ENCODE results near the gene FTCD. TPM values are rescaled to one million over a fixed set of nuclear protein-coding genes. Genes with fewer than 3 reads are reported as not detected.
A peak's percentile ranks its signal among the peaks of the same experiment; 100 is the strongest.
"Not testable (repeated sequence)": the region's sequence is repeated elsewhere in the genome, so short reads cannot be mapped to it uniquely, and the experiment has no call there.

The FTCD gene
- total RNA-seq, 4 donors from 2014 or later, result not detected

- Histone ChIP-seq H3K4me3 (no peak overlapping the region), H3K9me3 (no peaks in the 10 kb centered on the region), H3K36me3 (no peaks in the 10 kb centered on the region), H3K27ac (no peak overlapping the region), H3K4me1 (peaks cover 10% of the 10 kb centered on the region), H3K27me3 (peaks cover 6% of the 10 kb centered on the region)
- 90% methylated on average over 45 of the region's 45 CpGs for WGBS
- TF ChIP-seq EP300 (IDR thresholded peaks at IDR 0.05) (no peak), POLR2AphosphoS5 (IDR thresholded peaks at IDR 0.05) (no peak)
- DNase-seq (ENCODE audit: low spot score in 2 of 2), result peak in 1 of 2 donors; percentile 56
Measured at GRCh38 chr21:46141767-46142581, 13.4 kb downstream of the FTCD start.

GRCh38 chr21:46140352-46141003 lies 14.9 kb downstream of the FTCD start:
- H3K4me1 ChIP-seq, result peaks cover 10% of the 10 kb centered on the region
- not testable (repeated sequence) for H3K27ac ChIP-seq; H3K27me3 ChIP-seq; H3K4me3 ChIP-seq; H3K9me3 ChIP-seq; DNase-seq (ENCODE audit: low spot score in 2 of 2); H3K36me3 ChIP-seq
- WGBS, result 61% methylated on average over 29 of the region's 29 CpGs

DNA sequence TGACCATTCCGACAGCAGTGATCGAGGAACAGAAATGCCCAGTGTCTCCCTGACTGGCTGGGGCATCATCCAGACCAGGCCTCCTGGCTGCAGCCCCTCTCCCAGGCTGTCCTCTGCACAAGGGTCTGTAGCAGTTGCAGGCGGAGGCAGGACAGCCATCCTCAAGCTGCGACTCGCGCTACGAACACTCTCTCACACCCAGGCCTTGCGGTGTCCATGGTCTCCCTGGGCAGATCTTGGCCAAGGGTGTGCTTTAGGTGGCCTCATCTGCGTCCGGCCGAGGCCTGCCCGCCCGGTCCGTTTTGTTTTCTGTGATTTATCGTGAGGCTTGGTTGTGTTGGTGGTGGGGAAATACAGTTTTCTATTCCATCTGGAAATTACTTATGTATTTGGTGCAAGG lies 15.7 kb downstream of the FTCD start:
- Histone ChIP-seq H3K27ac (no peak overlapping the region), H3K4me3 (no peak overlapping the region), H3K36me3 (no peaks in the 10 kb centered on the region), H3K27me3 (peaks cover 6% of the 10 kb centered on the region), H3K9me3 (no peaks in the 10 kb centered on the region), H3K4me1 (peaks cover 10% of the 10 kb centered on the region)
- TF ChIP-seq POLR2A (IDR thresholded peaks at IDR 0.05) (no peak), EP300 (IDR thresholded peaks at IDR 0.05) (no peak), POLR2AphosphoS5 (IDR thresholded peaks at IDR 0.05) (no peak)
- TF ChIP-seq, protein P1, sequence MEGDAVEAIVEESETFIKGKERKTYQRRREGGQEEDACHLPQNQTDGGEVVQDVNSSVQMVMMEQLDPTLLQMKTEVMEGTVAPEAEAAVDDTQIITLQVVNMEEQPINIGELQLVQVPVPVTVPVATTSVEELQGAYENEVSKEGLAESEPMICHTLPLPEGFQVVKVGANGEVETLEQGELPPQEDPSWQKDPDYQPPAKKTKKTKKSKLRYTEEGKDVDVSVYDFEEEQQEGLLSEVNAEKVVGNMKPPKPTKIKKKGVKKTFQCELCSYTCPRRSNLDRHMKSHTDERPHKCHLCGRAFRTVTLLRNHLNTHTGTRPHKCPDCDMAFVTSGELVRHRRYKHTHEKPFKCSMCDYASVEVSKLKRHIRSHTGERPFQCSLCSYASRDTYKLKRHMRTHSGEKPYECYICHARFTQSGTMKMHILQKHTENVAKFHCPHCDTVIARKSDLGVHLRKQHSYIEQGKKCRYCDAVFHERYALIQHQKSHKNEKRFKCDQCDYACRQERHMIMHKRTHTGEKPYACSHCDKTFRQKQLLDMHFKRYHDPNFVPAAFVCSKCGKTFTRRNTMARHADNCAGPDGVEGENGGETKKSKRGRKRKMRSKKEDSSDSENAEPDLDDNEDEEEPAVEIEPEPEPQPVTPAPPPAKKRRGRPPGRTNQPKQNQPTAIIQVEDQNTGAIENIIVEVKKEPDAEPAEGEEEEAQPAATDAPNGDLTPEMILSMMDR (IDR thresholded peaks at IDR 0.05), result no peak
- DNase-seq (ENCODE audit: low spot score in 2 of 2), result no peak
- 97% methylated on average over 15 of the region's 15 CpGs for WGBS

- TF ChIP-seq, protein P1 (IDR thresholded peaks at IDR 0.05), result no peak
- no peak for TF ChIP-seq EP300 (IDR thresholded peaks at IDR 0.05)
- no peak for TF ChIP-seq POLR2AphosphoS5 (IDR thresholded peaks at IDR 0.05)
- TF ChIP-seq POLR2A (IDR thresholded peaks at IDR 0.05), result no peak
- WGBS, result 92% methylated on average over 24 of the region's 28 CpGs
Measured at GRCh38 chr21:46138383-46138970, 16.9 kb downstream of the FTCD start.

DNA sequence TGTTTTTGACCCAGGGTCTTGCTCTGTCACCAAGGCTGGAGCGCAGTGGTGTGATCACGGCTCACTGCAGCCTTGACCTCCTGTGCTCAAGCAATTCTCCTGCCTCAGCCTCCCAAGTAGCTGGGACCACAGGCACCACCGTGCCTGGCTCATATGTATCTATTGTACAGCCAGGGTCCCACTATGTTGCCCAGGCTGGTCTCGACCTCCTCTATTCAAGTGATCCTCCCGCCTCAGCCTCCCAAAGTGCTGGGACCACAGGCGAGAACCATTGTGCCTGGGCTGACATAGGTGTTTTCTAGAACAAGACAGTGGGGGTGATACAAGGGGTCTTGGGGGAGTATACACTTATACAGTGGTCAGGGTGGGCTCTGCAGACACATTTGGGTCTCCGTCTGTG lies 17.5 kb downstream of the FTCD start:
- H3K36me3 ChIP-seq, result no peaks in the 10 kb centered on the region
- no peak for DNase-seq (ENCODE audit: low spot score in 2 of 2)
- TF ChIP-seq POLR2AphosphoS5 (IDR thresholded peaks at IDR 0.05) (no peak), EP300 (IDR thresholded peaks at IDR 0.05) (no peak), POLR2A (IDR thresholded peaks at IDR 0.05) (no peak)
- TF ChIP-seq, protein P1 (IDR thresholded peaks at IDR 0.05), result no peak
- H3K27ac ChIP-seq, result no peak overlapping the region
- peaks cover 6% of the 10 kb centered on the region for H3K27me3 ChIP-seq
- no peaks in the 10 kb centered on the region for H3K4me1 ChIP-seq
- H3K4me3 ChIP-seq, result no peak overlapping the region
- H3K9me3 ChIP-seq, result no peaks in the 10 kb centered on the region
- 85% methylated on average over 3 of the region's 7 CpGs for WGBS

More at GRCh38 chr21:46138383-46138970, 16.9 kb downstream of the FTCD start:
- Histone ChIP-seq H3K4me3 (no peak overlapping the region), H3K9me3 (no peaks in the 10 kb centered on the region), H3K36me3 (no peaks in the 10 kb centered on the region), H3K27ac (no peak overlapping the region), H3K27me3 (peaks cover 6% of the 10 kb centered on the region), H3K4me1 (peaks cover 3% of the 10 kb centered on the region)
- no peak for DNase-seq (ENCODE audit: low spot score in 2 of 2)

DNA sequence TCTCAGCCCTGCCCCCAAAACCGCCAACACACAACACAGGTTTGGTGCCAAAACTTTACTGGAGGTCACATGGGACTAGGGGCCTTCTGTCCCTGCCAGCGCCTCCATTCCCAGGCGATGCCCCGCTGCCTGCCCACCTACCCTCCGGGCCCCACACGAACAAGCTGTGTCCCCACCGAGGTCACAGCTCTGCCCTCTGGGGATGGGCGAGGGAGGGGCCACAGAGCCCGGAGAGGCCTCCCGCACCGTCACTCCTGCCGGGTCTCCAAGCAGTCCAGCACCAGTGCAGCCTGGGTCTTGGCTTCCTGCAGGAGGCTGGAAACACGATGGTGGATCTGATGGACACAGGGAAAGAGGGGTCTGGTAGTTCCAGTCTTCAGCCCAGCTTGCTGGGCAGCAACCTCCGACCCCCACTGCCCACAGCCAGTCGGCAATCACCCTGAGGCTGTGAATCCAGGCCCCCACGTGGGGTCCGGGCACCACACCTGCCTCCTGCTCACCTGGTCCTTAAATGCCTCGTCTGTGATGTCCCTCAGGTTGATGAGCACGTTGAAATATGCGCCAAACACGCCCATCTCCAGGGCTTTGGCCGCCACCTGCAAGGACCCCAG lies 18.5 kb downstream of the FTCD start:
- Histone ChIP-seq H3K9me3 (no peaks in the 10 kb centered on the region), H3K27me3 (peaks cover 6% of the 10 kb centered on the region), H3K4me3 (no peak overlapping the region), H3K4me1 (no peaks in the 10 kb centered on the region), H3K27ac (no peak overlapping the region), H3K36me3 (no peaks in the 10 kb centered on the region)
- TF ChIP-seq, protein P1 (IDR thresholded peaks at IDR 0.05), result no peak
- TF ChIP-seq POLR2AphosphoS5 (IDR thresholded peaks at IDR 0.05), result no peak
- TF ChIP-seq POLR2A (IDR thresholded peaks at IDR 0.05), result no peak
- TF ChIP-seq EP300 (IDR thresholded peaks at IDR 0.05), result no peak
- 76% methylated on average over 11 of the region's 22 CpGs for WGBS
- DNase-seq (ENCODE audit: low spot score in 2 of 2), result no peak

All from suprapubic skin (tissue), 4 donors.